ENCODE measurements around the gene POGK.
"Not testable (repeated sequence)": the region's sequence is repeated elsewhere in the genome, so short reads cannot be mapped to it uniquely, and the experiment has no call there.

The POGK gene

GRCh38 chr1:166855558-166855957 is 16.3 kb downstream of the POGK start:
- no peak for DNase-seq (ENCODE audit: low read depth in 3 of 3)

DNA sequence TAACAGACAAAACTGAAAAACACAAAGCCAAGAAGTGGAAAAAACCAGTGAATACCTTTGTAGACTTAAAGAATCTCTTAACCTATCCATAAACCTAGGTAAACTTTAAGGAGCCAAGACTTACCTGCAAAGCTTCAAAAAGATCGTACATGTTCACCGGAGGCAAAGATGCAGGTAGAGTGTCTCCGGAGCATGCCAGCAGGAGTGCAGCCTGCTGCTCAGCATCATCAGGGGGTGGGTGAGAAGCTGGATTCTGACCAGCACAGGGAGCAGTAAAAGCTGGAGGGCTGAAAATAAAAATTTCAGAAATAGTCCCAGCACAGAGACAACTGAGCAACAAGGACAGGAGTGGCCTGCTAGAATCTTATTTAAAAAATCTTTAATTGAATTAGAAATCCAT is 18.7 kb downstream of the POGK start:
- no peak for DNase-seq (ENCODE audit: low read depth in 3 of 3)

- DNase-seq (ENCODE audit: low read depth in 3 of 3), result no peak
Measured at GRCh38 chr1:166858726-166859419, 19.6 kb downstream of the POGK start.

DNA sequence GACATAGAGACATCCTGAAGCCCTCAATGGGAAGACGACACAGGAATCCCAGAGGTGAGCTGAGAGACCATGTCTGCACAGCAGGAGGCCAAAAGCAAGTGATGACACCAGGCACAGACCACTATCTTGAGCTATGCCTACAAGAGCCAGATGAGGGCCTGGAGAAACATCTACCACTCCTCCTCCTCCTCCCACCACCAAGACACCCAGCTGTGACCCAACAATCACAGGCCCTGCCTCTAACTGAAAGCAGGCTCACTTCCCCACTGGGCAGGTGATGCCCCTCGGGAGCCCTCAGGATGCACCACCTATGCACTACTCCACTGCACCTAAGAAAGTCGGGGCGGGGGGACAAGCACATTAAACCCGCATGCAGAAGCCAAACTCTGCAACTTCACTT is 20.3 kb downstream of the POGK start:
- no peak for DNase-seq (ENCODE audit: low read depth in 3 of 3)

GRCh38 chr1:166865926-166866325 is 26.7 kb downstream of the POGK start:
- no peak for DNase-seq (ENCODE audit: low read depth in 3 of 3)

DNA sequence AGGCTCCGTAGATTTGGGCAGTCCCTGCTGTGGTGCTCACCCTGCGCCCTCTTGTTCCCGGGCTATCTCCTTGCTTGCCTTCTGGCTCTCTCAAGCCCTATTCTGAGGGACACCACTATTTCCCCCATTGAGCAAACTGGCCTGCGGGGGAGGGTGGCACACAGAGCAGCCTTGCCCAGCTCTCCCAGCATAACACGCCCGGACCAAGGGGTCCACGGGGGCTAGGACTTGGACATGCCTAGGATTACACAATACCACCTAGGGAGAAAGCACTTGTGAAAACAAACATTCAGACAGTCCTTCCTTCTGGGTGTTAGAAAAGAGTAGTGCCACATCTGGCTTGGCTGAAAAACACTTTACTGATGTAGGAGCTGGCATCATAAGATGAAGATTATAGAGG is 29.4 kb downstream of the POGK start:
- DNase-seq (ENCODE audit: low read depth in 3 of 3), result no peak

DNA sequence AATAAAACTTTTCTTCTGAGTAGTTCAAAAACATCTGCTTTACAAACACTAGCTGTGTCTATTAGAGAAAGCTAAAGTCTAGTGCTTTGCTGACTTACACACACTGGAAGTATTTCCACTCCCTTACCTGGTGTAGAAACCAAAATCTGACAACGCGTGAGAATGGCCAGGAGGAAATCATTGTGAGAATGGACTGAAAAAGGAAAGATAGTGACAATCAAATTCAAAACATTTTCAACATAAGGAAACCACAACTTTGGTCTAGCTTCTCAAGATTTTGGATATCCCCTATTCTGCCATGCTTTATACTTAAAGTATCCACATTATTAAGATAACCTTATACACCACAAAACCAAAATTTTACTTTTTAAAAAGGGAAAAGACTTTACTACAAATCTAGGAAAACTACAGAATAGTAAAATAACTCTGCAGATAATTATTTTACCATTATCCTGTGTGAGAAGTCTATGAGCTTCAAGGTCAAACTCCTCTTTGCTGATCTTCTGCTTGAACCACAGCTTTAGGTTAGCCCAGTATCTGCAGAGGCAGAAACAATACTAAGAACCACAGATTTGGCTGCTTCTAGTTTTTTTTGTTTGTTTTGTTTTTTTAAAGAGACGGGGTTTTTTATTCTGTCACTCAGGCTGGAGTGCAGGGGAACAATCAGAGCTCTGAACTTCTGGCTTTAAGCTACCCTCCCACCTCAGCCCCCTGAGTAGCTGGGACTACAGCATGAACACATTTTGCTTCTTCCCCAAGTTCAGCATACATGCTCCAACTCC is 30.2 kb downstream of the POGK start:
- no peak for DNase-seq (ENCODE audit: low read depth in 3 of 3)

DNA sequence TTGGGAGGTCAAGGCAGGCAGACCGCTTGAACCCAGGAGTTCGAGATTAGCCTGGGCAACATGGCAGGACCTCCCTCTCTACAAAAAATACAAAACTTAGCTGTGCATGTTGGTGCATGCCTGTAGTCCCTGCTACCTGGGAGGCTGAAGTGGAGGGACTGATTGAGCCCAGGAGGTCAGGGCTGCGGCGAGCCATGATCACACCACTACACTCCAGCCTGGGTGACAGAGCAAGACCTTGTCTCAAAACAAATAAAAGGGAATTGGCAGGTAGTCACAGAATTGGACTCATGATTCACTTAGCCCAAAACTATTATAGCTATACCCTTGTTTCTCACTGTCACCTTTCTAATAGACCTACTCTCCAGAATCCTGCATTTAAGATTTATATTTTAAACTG is 31.3 kb downstream of the POGK start:
- DNase-seq (ENCODE audit: low read depth in 3 of 3), result no peak

DNA sequence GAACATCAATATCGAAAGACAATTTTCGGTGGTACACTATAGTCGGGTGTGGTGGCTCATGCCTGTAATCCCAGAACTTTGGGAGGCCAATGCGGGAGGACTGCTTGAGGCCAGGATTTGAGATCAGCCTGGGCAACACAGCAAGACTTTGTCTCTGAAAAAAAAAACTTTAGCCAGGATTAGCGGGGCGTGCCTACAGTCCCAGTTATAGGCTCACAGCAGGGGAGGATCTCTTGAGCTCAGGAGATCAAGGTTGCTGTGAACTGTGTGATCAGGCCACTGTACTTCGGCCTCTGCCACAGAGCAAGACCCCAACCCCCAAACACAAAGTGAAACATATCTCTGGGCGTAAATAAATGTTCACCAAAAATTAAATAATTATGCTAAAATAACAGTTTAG is 35.2 kb downstream of the POGK start:
- DNase-seq (ENCODE audit: low read depth in 3 of 3), result no peak

DNA sequence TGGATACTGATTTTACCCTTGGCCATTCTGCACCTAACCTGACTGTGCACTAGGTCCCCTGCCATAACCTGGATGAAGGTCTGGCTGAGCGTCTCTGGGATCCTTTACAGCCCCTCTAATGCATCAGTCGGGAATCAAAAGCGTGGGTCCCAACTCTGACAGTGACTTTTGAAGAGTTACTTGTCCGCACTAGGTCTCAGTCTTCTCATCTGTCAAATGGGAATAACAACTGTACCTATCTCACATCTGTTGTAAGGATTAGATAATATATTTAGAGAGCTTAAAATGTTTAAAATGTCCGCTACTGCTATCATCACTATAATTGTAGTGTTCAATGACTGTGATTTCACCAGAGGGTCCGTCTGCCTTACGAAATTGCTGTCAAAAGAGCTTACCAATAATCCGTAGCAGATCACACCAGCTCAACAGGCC is 36.0 kb downstream of the POGK start:
- DNase-seq (ENCODE audit: low read depth in 3 of 3), result no peak

GRCh38 chr1:166875734-166876539 is 36.7 kb downstream of the POGK start, which contains the start of gene TADA1:
TADA1 (minus strand) TSS chr1:166876264; CDS start chr1:166876233, 31 bp downstream.
- DNase-seq (ENCODE audit: low read depth in 3 of 3), result peak; percentile 91 to 97 (median 96)

- DNase-seq (ENCODE audit: low read depth in 3 of 3), result no peak
Measured at GRCh38 chr1:166876540-166876838, 37.2 kb downstream of the POGK start.

DNA sequence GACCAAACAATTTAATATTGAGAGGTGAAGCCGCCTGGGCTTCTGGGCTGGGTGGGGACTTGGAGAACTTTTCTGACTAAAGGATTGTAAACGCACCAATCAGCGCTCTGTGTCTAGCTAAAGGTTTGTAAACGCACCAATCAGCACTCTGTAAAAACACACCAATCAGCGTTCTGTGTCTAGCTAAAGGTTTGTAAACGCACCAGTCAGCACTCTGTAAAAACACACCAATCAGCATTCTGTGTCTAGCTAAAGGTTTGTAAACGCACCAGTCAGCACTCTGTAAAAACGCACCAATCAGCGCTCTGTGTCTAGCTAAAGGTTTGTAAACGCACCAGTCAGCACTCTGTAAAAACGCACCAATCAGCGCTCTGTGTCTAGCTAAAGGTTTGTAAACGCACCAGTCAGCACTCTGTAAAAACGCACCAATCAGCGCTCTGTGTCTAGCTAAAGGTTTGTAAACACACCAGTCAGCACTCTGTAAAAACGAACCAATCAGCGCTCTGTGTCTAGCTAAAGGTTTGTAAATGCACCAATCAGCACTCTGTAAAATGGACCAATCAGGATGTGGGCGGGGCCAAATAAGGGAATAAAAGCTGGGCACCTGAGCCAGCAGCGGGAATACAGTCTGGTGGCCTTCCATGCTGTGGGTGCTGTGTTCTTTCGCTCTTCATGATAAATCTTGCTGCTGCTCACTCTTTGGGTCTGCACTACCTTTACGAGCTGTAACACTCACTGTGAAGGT is 39.1 kb downstream of the POGK start:
- not testable (repeated sequence) for DNase-seq (ENCODE audit: low read depth in 3 of 3)

GRCh38 chr1:166882893-166883292 is 43.6 kb downstream of the POGK start:
- DNase-seq (ENCODE audit: low read depth in 3 of 3), result no peak

- DNase-seq (ENCODE audit: low read depth in 3 of 3), result peak in 1 of 3 experiments; percentile 19
Measured at GRCh38 chr1:166884040-166884642, 44.9 kb downstream of the POGK start.

DNA sequence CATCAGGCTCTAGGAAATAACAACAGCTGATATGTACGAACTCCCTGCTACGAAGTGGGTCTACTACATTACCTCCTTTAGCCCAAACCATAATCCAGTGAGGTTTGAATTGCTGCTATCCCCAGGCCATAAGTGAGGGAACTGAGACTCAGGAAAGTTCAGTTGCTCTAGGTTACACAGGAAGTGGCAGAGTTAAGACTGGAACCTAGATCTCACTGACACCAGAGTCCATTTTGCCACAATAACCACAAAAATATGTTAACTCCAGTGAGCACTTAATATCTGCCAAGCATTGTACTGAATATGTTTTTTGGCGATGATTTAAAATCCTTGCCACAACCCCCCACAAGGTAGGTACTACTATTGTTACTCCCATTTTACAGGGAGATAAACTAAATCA is 45.7 kb downstream of the POGK start:
- no peak for DNase-seq (ENCODE audit: low read depth in 3 of 3)

DNA sequence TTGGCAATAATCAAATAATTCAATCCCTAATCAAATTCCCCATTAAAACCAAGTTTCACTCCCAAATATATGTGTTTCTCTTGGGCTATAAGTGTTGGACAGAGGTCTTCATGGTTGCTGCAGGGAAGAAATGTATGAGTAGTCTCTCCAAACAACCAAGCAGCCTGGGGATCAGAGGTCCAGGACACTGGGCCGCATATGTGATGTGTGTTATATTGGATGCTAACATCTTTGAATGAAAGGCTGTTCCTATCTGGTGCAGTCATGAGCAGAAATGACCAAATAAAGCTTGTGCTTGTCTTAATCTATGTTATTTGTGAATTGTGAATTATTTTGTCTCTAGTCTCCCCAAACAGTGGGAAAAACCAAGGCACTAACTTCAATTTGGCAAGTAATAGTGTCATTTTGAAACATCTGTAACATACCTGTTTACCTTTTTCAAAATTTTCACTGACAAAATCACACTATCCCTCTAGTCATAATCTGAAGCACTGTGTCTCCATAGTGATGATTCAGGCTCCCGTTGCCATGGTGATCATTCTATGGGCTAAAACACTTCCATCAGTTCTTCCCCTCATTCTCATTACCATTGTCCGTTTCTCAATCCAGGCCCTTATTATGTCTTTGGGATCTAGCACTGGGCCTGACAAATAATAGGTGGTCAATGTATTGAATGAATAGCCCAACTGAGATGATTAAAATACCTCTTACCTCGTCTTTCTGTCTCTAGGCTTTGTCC is 49.3 kb downstream of the POGK start:
- no peak for DNase-seq (ENCODE audit: low read depth in 3 of 3)

GRCh38 chr1:166889776-166890175 is 50.5 kb downstream of the POGK start:
- no peak for DNase-seq (ENCODE audit: low read depth in 3 of 3)

- DNase-seq (ENCODE audit: low read depth in 3 of 3), result no peak
Measured at GRCh38 chr1:166895766-166896165, 56.5 kb downstream of the POGK start.

DNA sequence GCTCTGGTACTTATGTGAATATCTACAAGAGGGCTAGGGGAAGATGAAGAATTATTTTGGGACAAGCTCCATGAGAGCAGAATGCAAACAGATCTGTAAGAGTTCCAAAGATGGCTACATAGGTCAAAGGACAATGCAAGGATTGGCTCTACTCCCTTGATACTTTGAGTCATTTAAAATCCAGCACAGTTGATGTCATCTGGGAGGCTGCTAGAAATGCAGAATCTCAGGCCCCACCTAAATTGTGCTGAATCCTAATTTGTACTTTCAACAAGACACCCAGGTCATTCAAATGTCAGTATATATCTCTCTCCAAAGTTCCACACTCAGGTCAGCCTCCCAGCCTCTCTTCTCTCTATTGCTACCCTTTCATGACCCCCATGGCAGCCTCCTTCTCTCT is 60.5 kb downstream of the POGK start:
- no peak for DNase-seq (ENCODE audit: low read depth in 3 of 3)

- DNase-seq (ENCODE audit: low read depth in 3 of 3), result no peak
Measured at GRCh38 chr1:166900987-166901386, 61.7 kb downstream of the POGK start.
